NCI-H2029 (cell line): Measurements from ENCODE around the gene NCKIPSD.
"Not testable (repeated sequence)": the region's sequence is repeated elsewhere in the genome, so short reads cannot be mapped to it uniquely, and the experiment has no call there.

ENCODE experiments used
- DNase-seq: peaks from one replicate; lab custom pipeline; 2025; lab: John Stamatoyannopoulos, UW

The NCKIPSD gene

DNA sequence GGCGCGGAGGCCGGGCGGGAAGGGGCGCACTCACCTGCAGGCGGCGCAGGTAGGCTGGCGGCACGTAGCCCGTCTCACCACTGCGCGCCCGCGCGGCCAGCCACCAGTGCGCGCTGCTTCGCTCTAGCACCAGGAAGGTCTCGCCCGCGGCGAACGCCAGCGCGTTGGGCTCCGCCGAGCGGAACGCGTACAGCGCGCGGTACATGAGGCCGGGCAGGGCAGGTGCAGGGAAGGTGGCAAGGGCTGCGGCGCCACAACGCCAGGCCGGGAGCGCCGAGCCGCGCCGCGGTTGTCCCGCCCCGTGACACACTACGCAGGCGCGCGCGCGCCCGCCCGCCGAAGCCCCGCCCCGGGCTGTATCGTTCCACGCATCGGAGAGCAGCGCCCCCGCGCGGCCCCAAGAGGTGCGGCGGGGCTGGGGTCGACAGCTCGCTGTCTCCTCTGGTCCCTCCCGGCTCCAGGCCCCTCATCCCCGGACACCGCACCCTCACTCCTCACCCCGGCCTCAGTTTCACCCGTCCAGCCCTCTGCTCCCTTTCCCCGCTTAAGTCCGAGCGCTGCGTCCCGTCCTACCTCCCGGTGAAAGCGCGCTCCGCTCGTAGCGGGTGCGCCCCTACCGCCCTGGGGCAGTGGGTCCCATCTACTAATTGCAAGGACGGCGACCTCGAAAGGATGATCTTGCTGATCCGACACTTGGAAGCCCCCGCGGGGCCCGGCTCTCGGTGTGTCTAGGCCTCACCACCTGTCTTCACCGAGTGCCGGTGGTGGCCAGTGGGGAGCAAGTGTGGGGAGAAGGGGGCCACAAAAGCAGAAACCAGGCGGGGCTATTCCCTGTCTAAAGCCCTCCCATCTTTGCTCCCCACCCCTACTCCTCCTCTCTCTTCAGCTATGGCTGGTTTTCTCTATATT, at the start of gene NCKIPSD:
NCKIPSD (minus strand) TSS at position 313 of the 909 bp plus-strand sequence; CDS start at position 205, 108 bp downstream.
- peak; percentile 76 for DNase-seq

GRCh38 chr3:48735075-48735767, 49.5 kb upstream of the NCKIPSD start:
- DNase-seq, result not testable (repeated sequence)

- not testable (repeated sequence) for DNase-seq
Measured at GRCh38 chr3:48734541-48734940, 48.8 kb upstream of the NCKIPSD start.

DNA sequence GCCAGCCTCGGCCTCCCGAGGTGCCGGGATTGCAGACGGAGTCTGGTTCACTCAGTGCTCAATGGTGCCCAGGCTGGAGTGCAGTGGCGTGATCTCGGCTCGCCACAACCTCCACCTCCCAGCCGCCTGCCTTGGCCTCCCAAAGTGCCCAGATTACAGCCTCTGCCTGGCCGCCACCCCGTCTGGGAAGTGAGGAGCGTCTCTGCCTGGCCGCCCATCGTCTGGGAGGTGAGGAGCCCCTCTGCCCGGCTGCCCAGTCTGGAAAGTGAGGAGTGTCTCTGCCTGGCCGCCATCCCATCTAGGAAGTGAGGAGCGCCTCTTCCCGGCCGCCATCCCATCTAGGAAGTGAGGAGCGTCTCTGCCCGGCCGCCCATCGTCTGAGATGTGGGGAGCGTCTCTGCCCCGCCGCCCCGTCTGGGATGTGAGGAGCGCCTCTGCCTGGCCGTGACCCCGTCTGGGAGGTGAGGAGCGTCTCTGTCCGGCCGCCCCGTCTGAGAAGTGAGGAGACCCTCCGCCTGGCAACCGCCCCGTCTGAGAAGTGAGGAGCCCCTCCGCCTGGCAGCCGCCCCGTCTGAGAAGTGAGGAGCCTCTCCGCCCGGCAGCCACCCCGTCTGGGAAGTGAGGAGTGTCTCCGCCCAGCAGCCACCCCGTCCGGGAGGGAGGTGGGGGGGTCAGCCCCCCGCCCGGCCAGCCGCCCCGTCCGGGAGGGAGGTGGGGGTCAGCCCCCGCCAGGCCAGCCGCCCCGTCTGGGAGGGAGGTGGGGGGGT, 48.2 kb upstream of the NCKIPSD start:
- DNase-seq, result not testable (repeated sequence)

- DNase-seq, result no peak
Measured at GRCh38 chr3:48727511-48727910, 41.8 kb upstream of the NCKIPSD start.

DNA sequence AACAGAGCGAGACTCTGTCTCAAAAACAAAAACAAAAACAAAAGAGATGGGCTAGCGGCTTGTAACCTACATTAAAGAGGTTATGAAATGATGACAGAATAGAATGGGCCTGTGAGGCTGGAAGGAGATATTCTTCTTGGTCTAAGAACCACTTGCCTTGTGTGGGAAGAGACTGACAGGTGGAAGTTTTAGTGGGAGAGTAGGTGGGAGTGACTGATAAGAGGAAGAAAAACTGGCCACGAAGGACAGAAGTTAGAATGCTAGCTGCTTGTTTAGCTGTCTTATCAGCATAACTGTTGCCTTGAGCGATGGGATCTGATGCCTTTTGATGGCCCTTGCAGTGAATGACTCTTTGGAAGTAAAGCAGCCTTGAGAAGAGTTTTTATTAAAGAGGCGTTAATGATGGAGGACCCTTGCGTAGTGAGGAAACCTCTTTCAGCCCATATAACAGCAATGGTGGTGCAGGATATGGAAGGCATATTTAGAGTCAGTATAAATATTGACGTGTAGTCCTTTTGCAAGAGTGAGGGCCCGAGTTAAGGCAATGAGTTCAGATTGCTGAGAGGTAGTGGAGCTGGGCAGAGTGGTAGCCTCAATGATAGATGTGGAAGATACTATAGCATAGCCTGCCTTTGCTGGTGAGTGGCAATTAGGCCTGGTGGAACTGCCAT, 39.6 kb upstream of the NCKIPSD start:
- not testable (repeated sequence) for DNase-seq

GRCh38 chr3:48723725-48724124, 38.0 kb upstream of the NCKIPSD start:
- no peak for DNase-seq

GRCh38 chr3:48723293-48723692, 37.6 kb upstream of the NCKIPSD start:
- DNase-seq, result not testable (repeated sequence)

DNA sequence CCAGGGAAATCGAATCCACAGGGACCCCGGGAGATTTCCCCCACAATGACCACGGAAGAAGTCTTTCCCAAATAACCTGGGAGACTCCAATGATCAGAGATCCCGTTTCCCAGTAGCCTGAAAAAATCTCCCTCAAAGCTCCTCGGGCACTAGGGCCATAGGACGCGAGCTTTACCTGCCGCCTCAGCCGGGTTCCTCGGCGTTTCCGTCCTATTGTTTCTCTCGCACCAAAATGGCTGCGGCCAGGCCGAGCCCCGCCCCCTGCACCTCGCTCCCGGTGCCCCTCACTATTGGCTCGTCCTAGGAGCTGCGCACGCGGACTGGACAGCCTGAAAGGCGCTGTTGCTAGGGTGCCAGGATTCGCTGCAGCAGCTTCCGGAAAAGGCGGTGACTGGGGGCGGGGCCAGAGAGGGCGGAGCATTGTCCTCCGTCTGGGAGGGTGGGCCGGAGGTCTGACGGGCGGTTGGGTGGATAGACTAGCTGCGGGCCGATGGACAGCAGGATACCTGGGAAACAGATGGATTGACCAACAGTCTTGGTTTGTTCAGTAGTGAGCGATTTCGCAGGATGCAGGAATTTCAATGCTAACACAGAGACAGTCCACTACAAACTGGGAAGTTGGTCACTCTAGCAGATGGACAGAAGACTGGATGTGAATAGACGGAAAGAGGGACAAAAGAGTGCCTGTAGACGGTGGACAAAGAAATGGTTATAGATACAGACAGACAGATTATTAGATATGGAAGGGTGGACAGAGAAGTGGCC, 31.4 kb upstream of the NCKIPSD start, which contains the start of gene IP6K2:
IP6K2 (minus strand) TSS at position 240 of the 765 bp plus-strand sequence. CDS start 21,930 bp downstream, outside the sequence.
- DNase-seq, result peak; percentile 97

DNA sequence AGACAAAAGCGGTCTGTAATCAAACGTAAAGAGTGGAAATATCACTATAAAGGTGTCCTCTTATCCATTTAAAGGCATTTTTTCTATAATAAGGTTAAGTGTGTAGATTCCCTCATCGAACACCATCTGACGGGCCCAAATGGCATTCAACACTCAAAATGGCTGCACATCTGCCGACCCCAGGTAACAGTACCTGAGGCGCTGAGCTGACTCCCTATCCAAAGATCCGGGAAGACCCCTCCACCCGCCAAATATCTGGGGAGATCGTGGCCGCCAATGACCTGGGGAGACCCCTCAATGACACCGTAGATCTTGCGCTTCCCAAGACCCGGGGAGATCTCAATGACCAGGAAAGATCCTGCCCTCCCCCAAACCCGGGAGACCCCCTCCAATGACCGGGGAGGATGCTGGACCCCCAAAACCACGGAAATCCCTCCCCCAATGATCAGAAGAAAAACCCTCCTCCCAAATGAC, 30.8 kb upstream of the NCKIPSD start:
- no peak for DNase-seq

DNA sequence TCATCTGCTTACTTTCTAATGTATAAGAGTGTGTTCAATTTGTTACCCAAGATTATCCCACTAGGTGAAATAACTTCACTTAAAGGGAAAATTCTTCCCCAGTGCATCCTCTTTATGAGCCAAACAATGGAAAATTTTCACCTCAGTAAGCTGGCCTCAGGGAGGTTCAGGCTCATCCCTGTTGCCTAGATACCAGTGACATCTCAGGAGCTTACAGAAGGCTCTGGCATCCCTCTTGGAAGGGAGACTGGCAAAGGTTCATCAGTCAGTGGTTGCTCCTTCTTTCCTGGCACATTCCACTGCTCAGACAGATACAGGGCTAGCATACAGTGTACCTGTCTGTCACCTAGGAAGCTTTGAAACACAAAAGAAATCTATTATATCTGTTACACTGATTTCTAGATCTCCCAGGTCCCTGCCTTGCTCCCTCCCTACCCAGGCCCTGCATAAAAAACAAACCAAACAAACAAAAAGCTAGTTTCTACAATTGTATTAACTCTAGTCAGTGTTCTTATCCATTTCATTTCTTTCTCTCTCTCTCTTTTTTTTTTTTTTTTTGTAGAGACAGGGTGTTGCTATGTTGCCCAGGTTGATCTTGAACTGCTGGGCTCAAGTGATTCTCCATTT, 29.6 kb upstream of the NCKIPSD start:
- DNase-seq, result no peak

DNA sequence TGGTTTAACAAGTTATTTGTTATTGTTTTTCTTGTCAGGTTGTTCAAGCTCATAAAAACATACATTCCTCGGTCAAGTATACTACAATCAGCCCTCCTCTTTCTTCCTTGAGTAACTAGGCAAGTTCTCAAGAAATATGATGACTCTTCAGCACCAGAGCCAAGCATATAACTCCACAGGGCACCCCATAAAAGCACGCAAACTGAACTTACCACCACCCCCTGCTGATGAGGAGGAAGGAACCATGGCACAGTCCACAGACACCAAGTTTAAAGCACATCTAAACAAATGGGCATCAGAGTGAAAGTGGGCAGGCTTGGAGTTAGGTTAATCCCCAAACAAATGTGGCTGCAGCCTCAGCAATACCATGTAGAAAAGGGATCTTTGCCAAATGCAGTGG, 26.0 kb upstream of the NCKIPSD start:
- no peak for DNase-seq

DNA sequence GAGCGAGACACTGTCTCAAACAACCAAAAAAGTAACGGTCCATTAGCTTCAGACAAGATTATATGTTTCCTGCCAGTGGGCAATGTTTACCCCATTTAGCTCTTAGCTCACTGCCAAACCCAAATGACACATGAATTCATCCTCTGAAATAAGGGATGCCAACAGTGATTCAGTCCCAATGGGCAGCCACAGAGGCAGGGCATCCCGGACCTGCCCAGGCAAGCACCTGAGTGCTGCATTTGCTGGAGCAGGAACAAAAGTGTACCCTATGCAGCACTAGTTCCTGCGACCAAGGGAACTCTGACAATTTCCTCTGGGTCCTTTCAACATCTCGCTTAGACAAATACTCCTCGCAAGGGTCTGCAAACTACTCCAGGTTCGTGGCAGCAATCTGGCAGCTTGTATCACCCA, 23.3 kb upstream of the NCKIPSD start:
- DNase-seq, result no peak

- no peak for DNase-seq
Measured at GRCh38 chr3:48708481-48708889, 22.8 kb upstream of the NCKIPSD start.

DNA sequence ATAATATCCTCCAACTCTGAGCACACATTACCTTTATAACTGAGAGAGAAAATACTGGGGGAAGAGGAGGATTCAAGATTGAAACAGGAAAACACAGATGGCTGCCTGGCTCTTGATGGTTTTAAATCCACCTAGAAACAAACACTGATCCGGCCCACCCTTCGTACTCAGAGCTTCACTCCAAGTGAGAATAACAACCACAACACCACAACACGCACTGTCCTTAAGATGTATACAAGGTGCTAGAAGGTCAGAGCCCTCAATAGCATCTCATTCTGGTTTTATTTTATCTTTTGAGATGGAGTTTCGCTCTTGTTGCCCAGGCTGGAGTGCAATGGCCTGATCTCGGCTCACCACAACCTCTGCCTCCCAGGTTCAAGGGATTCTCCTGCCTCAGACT, 21.4 kb upstream of the NCKIPSD start:
- no peak for DNase-seq

DNA sequence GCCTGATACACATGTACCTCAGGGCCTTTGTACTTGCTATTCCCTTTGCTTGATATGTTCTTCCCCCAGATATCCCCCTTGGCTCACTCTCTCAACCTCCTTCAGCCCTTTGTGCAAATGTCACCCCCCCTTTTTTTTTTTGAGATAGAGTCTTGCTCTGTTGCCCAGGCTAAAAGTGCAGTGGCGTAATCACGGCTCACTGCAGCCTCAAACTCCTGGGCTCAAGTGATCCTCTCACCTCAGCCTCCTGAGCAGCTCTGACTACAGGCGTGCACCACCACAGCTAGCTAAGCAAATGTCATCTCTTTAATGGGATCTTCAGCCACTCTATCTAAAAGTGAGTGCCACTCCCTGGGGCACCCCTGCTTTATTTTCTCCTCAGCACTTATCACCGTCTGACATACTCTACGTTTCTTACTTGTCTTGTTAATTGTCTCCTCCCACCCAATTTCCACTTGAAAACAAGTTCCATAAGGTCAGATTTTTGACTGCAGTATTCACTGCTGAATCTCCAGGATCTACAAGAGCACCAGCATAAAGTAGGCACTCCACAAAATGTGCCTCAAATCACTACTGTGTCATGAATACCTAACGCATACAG, 16.7 kb upstream of the NCKIPSD start:
- DNase-seq, result no peak

DNA sequence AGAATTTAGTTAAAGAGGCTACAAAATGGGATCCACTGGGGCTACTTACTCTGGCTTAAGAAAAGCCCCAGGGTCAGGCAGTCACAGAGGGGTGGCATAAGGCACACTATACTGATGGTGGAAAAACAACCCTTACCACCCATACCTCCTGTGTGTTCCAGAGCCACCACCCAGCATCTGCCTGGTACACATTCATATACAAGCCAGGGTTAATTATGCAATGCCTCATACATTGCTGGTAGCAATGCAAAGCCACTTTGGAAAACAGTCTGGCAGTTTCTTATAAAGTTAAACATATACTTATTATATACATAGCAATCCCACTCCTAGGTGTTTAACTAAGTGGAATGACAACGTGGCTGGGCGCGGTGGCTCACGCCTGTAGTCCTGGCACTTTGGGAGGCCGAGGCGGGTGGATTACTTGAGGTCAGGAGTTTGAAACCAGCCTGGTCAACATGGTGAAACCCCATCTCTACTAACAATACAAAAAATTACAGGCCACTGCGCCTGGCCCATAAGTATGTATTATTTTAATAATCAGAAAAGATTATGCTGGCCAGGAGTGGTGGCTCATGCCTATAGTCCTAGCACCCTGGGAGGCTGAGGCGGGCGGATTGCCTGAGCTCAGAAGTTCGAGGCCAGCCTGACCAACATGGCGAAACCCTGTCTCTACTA, 15.2 kb upstream of the NCKIPSD start:
- DNase-seq, result no peak

GRCh38 chr3:48698891-48699290, 13.2 kb upstream of the NCKIPSD start:
- no peak for DNase-seq

- DNase-seq, result no peak
Measured at GRCh38 chr3:48697952-48698351, 12.2 kb upstream of the NCKIPSD start.
